Mucosa of rectum (tissue), 2 donors: Measurements from ENCODE around the gene SLC28A1.
A peak's percentile ranks its signal among the peaks of the same experiment; 100 is the strongest.

Experiments
- H3K27ac ChIP-seq, 2 donors: one replicate each; pipeline ENCODE4 v1.7.0; 2013; ENCODE audit warnings: inconsistent platforms in 2 of 2, low read depth in 2 of 2, low read length in 2 of 2
- H3K27me3 ChIP-seq, 2 donors: one replicate each; pipeline ENCODE4 v1.7.0; 2013; ENCODE audit warnings: low read length in 2 of 2; ENCODE audit not compliant: control insufficient read depth in 2 of 2, insufficient read depth in 2 of 2
- H3K36me3 ChIP-seq, 2 donors: one replicate each; pipeline ENCODE4 v1.7.0; 2013; ENCODE audit warnings: low read length in 2 of 2; ENCODE audit not compliant: control insufficient read depth in 2 of 2, insufficient read depth in 2 of 2
- H3K4me1 ChIP-seq, 2 donors: one replicate each; pipeline ENCODE4 v1.7.0; 2013; ENCODE audit warnings: low read length in 2 of 2, mild to moderate bottlenecking in 1 of 2; ENCODE audit not compliant: control insufficient read depth in 2 of 2, insufficient read depth in 2 of 2
- H3K4me3 ChIP-seq, 2 donors: one replicate each; pipeline ENCODE4 v1.7.0; 2013; ENCODE audit warnings: low read length in 2 of 2
- H3K9ac ChIP-seq, 2 donors: one replicate each; pipeline ENCODE4 v1.7.0; 2013; ENCODE audit warnings: low read length in 2 of 2, low read depth in 1 of 2, mild to moderate bottlenecking in 1 of 2
- H3K9me3 ChIP-seq, 2 donors: one replicate each; pipeline ENCODE4 v1.7.0; 2013; ENCODE audit warnings: low read length in 2 of 2; ENCODE audit not compliant: control insufficient read depth in 2 of 2
- donor health status: healthy.
- donor health status: Normal muscosa, but diverticular disease.

Gene SLC28A1

GRCh38 chr15:84947947-84948830 is 63.7 kb downstream of the SLC28A1 start:
- H3K36me3 ChIP-seq: no peaks in the 10 kb centered on the region
- no peaks in the 10 kb centered on the region for H3K27me3 ChIP-seq
- H3K27ac ChIP-seq: no peak overlapping the region
- no peaks in the 10 kb centered on the region for H3K9me3 ChIP-seq
- H3K4me1 ChIP-seq: peaks cover 0 to 2% of the 10 kb centered on the region in 2 donors
- no peak overlapping the region for H3K4me3 ChIP-seq
- H3K9ac ChIP-seq: no peak overlapping the region

GRCh38 chr15:84949043-84949442 is 64.6 kb downstream of the SLC28A1 start:
- H3K27me3 ChIP-seq: no peaks in the 10 kb centered on the region
- no peak overlapping the region for H3K4me3 ChIP-seq
- no peaks in the 10 kb centered on the region for H3K36me3 ChIP-seq
- peaks cover 0 to 2% of the 10 kb centered on the region in 2 donors for H3K4me1 ChIP-seq
- no peak overlapping the region for H3K9ac ChIP-seq
- no peak overlapping the region for H3K27ac ChIP-seq
- no peaks in the 10 kb centered on the region for H3K9me3 ChIP-seq

DNA sequence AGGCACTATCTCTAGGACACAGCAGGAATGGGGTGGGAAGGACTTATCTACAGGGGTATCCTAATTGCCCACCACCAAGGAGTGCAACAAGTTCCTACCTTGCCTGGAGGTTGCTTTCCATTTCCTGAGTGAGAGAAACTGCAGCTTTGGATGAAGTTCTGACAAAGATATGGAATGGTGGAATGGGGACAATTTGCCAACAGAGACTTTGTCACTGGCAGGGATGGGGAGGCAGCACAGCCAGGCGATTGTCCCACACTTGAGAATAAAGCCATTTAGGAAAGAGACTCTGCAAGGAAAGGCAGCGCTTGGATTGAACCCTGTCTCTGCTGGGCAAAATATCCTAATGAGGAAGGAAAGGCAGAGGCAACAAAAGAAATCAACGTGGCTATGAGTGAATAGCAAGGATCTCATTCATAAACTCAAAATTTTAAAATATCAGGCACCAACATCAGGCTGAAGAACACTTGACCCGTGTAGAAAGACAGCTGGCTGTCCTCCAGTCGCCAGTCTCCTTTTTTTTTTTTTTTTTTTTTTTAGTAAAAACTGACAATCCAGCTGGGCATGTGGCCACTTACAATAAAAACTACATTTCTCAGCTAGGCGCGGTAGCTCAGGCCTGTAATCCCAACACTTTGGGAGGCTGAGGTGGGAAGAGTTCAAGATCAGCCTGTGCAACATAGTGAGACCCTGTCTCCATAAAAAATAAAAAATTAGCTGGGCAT is 65.5 kb downstream of the SLC28A1 start:
- no peaks in the 10 kb centered on the region for H3K36me3 ChIP-seq
- no peaks in the 10 kb centered on the region for H3K9me3 ChIP-seq
- H3K27ac ChIP-seq: no peak overlapping the region
- H3K9ac ChIP-seq: no peak overlapping the region
- no peak overlapping the region for H3K4me3 ChIP-seq
- no peaks in the 10 kb centered on the region for H3K27me3 ChIP-seq
- H3K4me1 ChIP-seq: peaks cover 0 to 2% of the 10 kb centered on the region in 2 donors

GRCh38 chr15:84950570-84951111 is 66.2 kb downstream of the SLC28A1 start:
- Histone ChIP-seq H3K27me3 (no peaks in the 10 kb centered on the region), H3K9ac (no peak overlapping the region), H3K9me3 (no peaks in the 10 kb centered on the region), H3K4me3 (no peak overlapping the region), H3K4me1 (peaks cover 0 to 5% of the 10 kb centered on the region in 2 donors), H3K36me3 (no peaks in the 10 kb centered on the region), H3K27ac (no peak overlapping the region)

DNA sequence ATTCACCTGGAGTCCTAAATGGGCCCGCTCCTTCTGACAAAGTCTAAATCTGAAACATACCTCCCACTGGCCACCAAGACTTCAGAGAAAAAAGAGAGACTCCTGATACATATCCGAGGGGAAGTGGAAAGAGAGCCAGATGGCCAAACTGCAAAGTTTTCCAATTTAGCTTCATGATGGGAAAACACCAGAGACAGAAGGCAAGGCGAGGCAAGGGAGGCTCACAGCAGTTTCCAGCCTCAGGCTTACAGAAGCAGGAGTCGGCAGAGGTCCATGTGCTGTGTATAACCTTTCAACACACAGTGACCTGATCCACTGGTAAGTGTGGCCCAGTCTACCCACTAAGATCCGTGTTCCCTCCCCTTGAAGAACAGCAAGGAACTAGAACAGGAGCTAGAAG is 67.3 kb downstream of the SLC28A1 start:
- peaks cover 0 to 6% of the 10 kb centered on the region in 2 donors for H3K4me1 ChIP-seq
- no peaks in the 10 kb centered on the region for H3K36me3 ChIP-seq
- no peak overlapping the region for H3K4me3 ChIP-seq
- H3K9me3 ChIP-seq: no peaks in the 10 kb centered on the region
- no peaks in the 10 kb centered on the region for H3K27me3 ChIP-seq
- H3K27ac ChIP-seq: no peak overlapping the region
- no peak overlapping the region for H3K9ac ChIP-seq

GRCh38 chr15:84953136-84953535 is 68.7 kb downstream of the SLC28A1 start:
- no peak overlapping the region for H3K27ac ChIP-seq
- H3K9ac ChIP-seq: no peak overlapping the region
- no peaks in the 10 kb centered on the region for H3K9me3 ChIP-seq
- peaks cover 0 to 5% of the 10 kb centered on the region in 2 donors for H3K4me1 ChIP-seq
- H3K4me3 ChIP-seq: no peak overlapping the region
- H3K27me3 ChIP-seq: no peaks in the 10 kb centered on the region
- H3K36me3 ChIP-seq: no peaks in the 10 kb centered on the region

GRCh38 chr15:84953726-84954125 is 69.3 kb downstream of the SLC28A1 start:
- Histone ChIP-seq H3K4me3 (no peak overlapping the region), H3K27ac (no peak overlapping the region), H3K9me3 (no peaks in the 10 kb centered on the region), H3K9ac (no peak overlapping the region), H3K4me1 (peaks cover 0 to 4% of the 10 kb centered on the region in 2 donors), H3K27me3 (no peaks in the 10 kb centered on the region), H3K36me3 (no peaks in the 10 kb centered on the region)

DNA sequence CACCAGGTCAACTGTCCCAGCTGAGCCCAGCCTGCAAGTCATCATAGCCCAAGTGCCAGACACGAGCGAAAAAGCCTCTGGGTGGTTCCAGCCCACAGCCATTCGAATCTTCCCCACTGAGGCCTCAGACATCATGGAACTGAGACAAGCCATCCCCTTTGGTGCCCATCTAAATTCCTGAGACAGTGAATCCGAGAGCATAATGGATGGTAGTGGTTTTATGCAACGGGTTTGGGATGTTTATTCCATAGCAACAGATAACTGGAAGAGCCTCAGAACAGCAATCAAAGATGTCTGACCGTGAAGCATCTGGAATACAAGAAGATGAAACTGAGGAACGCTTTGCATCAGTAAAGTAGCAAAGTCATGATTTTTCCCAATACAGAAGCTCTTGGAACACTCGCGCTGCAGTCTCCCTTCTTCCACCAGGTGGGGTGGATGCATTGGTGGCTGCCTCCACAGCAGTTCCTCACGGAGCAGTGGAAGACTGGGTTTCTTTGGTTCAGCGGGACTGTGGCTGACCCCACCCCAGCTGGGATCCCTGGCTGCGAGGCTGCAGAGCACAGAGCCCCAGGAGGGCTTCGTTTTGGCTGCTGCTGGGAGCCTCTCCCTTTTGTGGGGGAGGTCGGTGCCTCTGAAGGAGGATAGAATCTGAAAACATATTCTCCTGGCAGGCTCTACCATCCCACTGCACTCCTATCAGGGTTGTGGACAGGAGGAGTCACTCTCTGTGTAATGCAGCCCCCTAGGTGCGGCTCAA is 70.8 kb downstream of the SLC28A1 start:
- Histone ChIP-seq H3K36me3 (no peaks in the 10 kb centered on the region), H3K27me3 (no peaks in the 10 kb centered on the region), H3K4me3 (peak overlapping the region; percentile 29 to 47), H3K27ac (no peak overlapping the region), H3K9me3 (no peaks in the 10 kb centered on the region), H3K9ac (peak overlapping the region in 1 of 2 donors; percentile 45), H3K4me1 (peaks cover 0 to 4% of the 10 kb centered on the region in 2 donors)

GRCh38 chr15:84956199-84956598 is 71.7 kb downstream of the SLC28A1 start:
- peaks cover 0 to 4% of the 10 kb centered on the region in 2 donors for H3K4me1 ChIP-seq
- no peak overlapping the region for H3K9ac ChIP-seq
- H3K9me3 ChIP-seq: no peaks in the 10 kb centered on the region
- no peak overlapping the region for H3K27ac ChIP-seq
- H3K36me3 ChIP-seq: no peaks in the 10 kb centered on the region
- H3K27me3 ChIP-seq: no peaks in the 10 kb centered on the region
- no peak overlapping the region for H3K4me3 ChIP-seq
